C4-2B (cell line): Measurements from ENCODE around the gene ZBTB1.

Experiments used
- H3K27ac ChIP-seq: fragments of 450-650 bp; 2 replicates; pipeline ENCODE4 v1.5.1; 2017
- CTCF ChIP-seq: fragments of 450-650 bp; conservative IDR thresholded peaks from 2 replicates; pipeline ENCODE4 v1.5.1; 2017; ENCODE audit warnings: mild to moderate bottlenecking
- ZFX ChIP-seq: fragments of 450-650 bp; IDR thresholded peaks from 2 replicates; pipeline ENCODE4 v1.6.1; 2017

Gene ZBTB1

GRCh38 chr14:64518229-64518628, 13.7 kb downstream of the ZBTB1 start:
- TF ChIP-seq CTCF (no peak), ZFX (no peak)

GRCh38 chr14:64520699-64521098, 16.1 kb downstream of the ZBTB1 start:
- TF ChIP-seq CTCF, result no peak
- no peak for TF ChIP-seq ZFX
- H3K27ac ChIP-seq, result no peak overlapping the region; the same call in 1 of the 2 replicates

More at GRCh38 chr14:64518229-64518628, 13.7 kb downstream of the ZBTB1 start:
- no peak overlapping the region for H3K27ac ChIP-seq

GRCh38 chr14:64522591-64523355, 18.2 kb downstream of the ZBTB1 start:
- no peak overlapping the region for H3K27ac ChIP-seq
- TF ChIP-seq ZFX, result no peak
- TF ChIP-seq CTCF, result no peak

- H3K27ac ChIP-seq, result no peak overlapping the region
- TF ChIP-seq CTCF (no peak), ZFX (no peak)
These were observed 20.8 kb downstream of the ZBTB1 start for GRCh38 chr14:64525354-64525753.

GRCh38 chr14:64531567-64531966, 27.0 kb downstream of the ZBTB1 start:
- no peak overlapping the region for H3K27ac ChIP-seq
- TF ChIP-seq CTCF (no peak), ZFX (no peak)

- no peak for TF ChIP-seq ZFX
- TF ChIP-seq CTCF, result no peak
- H3K27ac ChIP-seq, result no peak overlapping the region
These were observed 32.1 kb downstream of the ZBTB1 start for GRCh38 chr14:64536488-64537245.
